Measurements from ENCODE around the gene AFTPH.
A peak's percentile ranks its signal among the peaks of the same experiment; 100 is the strongest.

Gene AFTPH

DNA sequence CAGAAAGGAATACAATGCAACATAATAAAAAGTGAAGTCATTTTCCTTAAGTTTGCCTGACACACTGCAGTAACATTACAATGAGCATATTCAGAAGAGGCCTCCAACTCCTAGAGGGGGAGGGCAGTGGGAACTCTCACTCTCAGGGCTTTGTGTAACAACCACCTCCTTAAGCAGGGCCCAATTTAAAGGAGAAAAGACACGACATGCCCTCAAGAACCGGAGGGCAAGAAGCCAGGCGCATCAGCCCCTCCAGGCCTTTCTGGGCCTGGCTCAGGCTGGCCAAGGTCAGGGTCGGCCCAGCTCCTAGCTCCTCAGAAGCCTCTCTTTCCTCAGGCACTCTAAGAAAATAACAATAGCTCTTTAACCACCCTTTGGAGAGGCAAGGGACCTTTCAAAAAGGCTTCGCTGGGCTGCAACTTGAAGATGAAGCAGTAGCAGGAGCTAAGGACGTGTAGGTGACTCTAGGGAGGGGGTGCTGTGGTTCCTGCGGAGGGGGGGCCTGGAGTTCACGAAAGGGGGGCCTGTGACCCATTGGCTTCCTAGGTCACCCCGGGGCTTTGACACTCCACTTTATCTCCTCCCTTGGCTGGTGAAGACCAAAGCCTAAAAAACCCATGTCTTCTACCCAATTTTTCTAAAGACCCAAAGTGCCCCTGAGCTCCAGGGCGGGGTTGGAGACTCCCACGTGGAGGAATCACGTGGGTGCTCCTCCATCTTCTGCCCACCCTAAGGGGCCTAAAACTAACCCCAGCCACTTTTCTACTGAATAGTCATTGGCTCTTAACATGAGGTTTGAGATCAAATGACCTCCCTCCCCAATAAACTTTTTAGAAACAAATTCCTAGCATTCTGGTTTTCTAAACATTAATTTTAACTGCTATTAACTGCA is 116.3 kb downstream of the AFTPH start:
- Histone ChIP-seq H2AFZ (ENCODE audit: low read depth, low read length, severe bottlenecking) (no peak overlapping the region), H3K4me2 (ENCODE audit: low read depth, low read length, poor library complexity, severe bottlenecking) (peak overlapping the region; percentile 96), H3K79me2 (ENCODE audit: insufficient read depth, low read length) (peaks cover 97% of the 10 kb centered on the region), H3K9me2 (replicated peaks; ENCODE audit: insufficient read depth, low read length) (no peaks in the 10 kb centered on the region), H4K20me1 (ENCODE audit: low read depth, low read length) (peaks cover 6% of the 10 kb centered on the region), H3K4me3 (ENCODE audit: insufficient read depth, low read length, poor library complexity, severe bottlenecking) (no peak overlapping the region), H3K27ac (ENCODE audit: low read depth, low read length) (peak overlapping the region; percentile 95), H3K9me3 (ENCODE audit: insufficient read depth, low read length) (no peaks in the 10 kb centered on the region), H3K9ac (ENCODE audit: low read length) (peak overlapping the region; percentile 32; the same call in 1 of the 2 replicates), H3K27me3 (ENCODE audit: low read length) (no peaks in the 10 kb centered on the region), H3K36me3 (ENCODE audit: low read length) (no peaks in the 10 kb centered on the region; the same call in 1 of the 2 replicates), H3F3A (ENCODE audit: insufficient read depth) (peaks cover 75% of the 10 kb centered on the region)
- TF ChIP-seq EZH2phosphoT487 (conservative IDR thresholded peaks at IDR 0.05; ENCODE audit: low read length): no peak
- TF ChIP-seq, protein P1, sequence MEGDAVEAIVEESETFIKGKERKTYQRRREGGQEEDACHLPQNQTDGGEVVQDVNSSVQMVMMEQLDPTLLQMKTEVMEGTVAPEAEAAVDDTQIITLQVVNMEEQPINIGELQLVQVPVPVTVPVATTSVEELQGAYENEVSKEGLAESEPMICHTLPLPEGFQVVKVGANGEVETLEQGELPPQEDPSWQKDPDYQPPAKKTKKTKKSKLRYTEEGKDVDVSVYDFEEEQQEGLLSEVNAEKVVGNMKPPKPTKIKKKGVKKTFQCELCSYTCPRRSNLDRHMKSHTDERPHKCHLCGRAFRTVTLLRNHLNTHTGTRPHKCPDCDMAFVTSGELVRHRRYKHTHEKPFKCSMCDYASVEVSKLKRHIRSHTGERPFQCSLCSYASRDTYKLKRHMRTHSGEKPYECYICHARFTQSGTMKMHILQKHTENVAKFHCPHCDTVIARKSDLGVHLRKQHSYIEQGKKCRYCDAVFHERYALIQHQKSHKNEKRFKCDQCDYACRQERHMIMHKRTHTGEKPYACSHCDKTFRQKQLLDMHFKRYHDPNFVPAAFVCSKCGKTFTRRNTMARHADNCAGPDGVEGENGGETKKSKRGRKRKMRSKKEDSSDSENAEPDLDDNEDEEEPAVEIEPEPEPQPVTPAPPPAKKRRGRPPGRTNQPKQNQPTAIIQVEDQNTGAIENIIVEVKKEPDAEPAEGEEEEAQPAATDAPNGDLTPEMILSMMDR (IDR thresholded peaks at IDR 0.05; ENCODE audit: insufficient read depth, low read length, poor library complexity, severe bottlenecking): no peak

DNA sequence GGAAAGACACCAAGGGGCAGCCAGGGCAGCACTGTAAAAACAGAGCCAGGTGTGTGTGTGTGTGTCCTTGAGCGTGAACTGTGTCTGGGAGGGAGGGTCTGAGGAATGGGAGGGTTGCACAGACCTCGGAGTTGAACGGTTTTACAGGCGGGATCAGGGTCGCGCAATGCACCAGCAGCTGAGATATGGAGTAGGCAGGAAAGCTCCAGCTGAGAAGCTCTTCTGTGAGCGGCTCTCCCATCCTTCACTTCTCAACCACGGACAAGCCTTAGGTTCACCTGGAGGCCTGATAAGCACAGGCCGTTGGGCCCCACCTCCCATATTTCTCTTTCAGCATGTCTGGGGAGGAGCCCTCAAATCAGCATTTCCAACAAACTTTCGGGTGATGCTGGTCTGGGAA is 117.5 kb downstream of the AFTPH start:
- H2AFZ ChIP-seq (ENCODE audit: low read depth, low read length, severe bottlenecking): no peak overlapping the region
- H3K9me2 ChIP-seq (replicated peaks; ENCODE audit: insufficient read depth, low read length): no peaks in the 10 kb centered on the region
- peaks cover 84% of the 10 kb centered on the region for H3F3A ChIP-seq (ENCODE audit: insufficient read depth)
- H3K27ac ChIP-seq (ENCODE audit: low read depth, low read length): peak overlapping the region; percentile 95
- H3K27me3 ChIP-seq (ENCODE audit: low read length): no peaks in the 10 kb centered on the region
- peak overlapping the region; percentile 58 for H3K9ac ChIP-seq (ENCODE audit: low read length)
- no peaks in the 10 kb centered on the region for H3K9me3 ChIP-seq (ENCODE audit: insufficient read depth, low read length)
- peak overlapping the region; percentile 96 for H3K4me2 ChIP-seq (ENCODE audit: low read depth, low read length, poor library complexity, severe bottlenecking)
- peaks cover 97% of the 10 kb centered on the region for H3K79me2 ChIP-seq (ENCODE audit: insufficient read depth, low read length)
- no peaks in the 10 kb centered on the region for H3K36me3 ChIP-seq (ENCODE audit: low read length)
- no peak overlapping the region for H3K4me3 ChIP-seq (ENCODE audit: insufficient read depth, low read length, poor library complexity, severe bottlenecking)
- peaks cover 13% of the 10 kb centered on the region for H4K20me1 ChIP-seq (ENCODE audit: low read depth, low read length)
- no peak for TF ChIP-seq EZH2phosphoT487 (conservative IDR thresholded peaks at IDR 0.05; ENCODE audit: low read length)
- TF ChIP-seq, protein P1 (IDR thresholded peaks at IDR 0.05; ENCODE audit: insufficient read depth, low read length, poor library complexity, severe bottlenecking): no peak
